Measurements from ENCODE around the gene TRHDE.

TRHDE gene

GRCh38 chr12:72272091-72272661 lies at the start of gene TRHDE:
Gene TRHDE (plus strand): TSS chr12:72272370. CDS start chr12:72272644, 274 bp downstream.
- no peak for DNase-seq (ENCODE audit: low read depth, low spot score)

- DNase-seq (ENCODE audit: low read depth, low spot score): no peak
Measured at GRCh38 chr12:72226510-72226909, 45.7 kb upstream of the TRHDE start.

GRCh38 chr12:72228424-72228823 lies 43.7 kb upstream of the TRHDE start:
- DNase-seq (ENCODE audit: low read depth, low spot score): no peak

GRCh38 chr12:72230589-72230988 lies 41.6 kb upstream of the TRHDE start:
- DNase-seq (ENCODE audit: low read depth, low spot score): peak; percentile 13

- DNase-seq (ENCODE audit: low read depth, low spot score): no peak
Measured at GRCh38 chr12:72234886-72235285, 37.3 kb upstream of the TRHDE start.

GRCh38 chr12:72236071-72236705 lies 36.0 kb upstream of the TRHDE start:
- DNase-seq (ENCODE audit: low read depth, low spot score): no peak

GRCh38 chr12:72241552-72241951 lies 30.6 kb upstream of the TRHDE start:
- DNase-seq (ENCODE audit: low read depth, low spot score): no peak

GRCh38 chr12:72242946-72243345 lies 29.2 kb upstream of the TRHDE start:
- DNase-seq (ENCODE audit: low read depth, low spot score): no peak

- DNase-seq (ENCODE audit: low read depth, low spot score): no peak
Measured at GRCh38 chr12:72246370-72246769, 25.8 kb upstream of the TRHDE start.

- DNase-seq (ENCODE audit: low read depth, low spot score): no peak
Measured at GRCh38 chr12:72250346-72250745, 21.8 kb upstream of the TRHDE start.

- DNase-seq (ENCODE audit: low read depth, low spot score): no peak
Measured at GRCh38 chr12:72256725-72257124, 15.4 kb upstream of the TRHDE start.

GRCh38 chr12:72261885-72262284 lies 10.3 kb upstream of the TRHDE start:
- DNase-seq (ENCODE audit: low read depth, low spot score): no peak

- no peak for DNase-seq (ENCODE audit: low read depth, low spot score)
Measured at GRCh38 chr12:72264548-72265175, 7.5 kb upstream of the TRHDE start.

- DNase-seq (ENCODE audit: low read depth, low spot score): no peak
Measured at GRCh38 chr12:72267974-72268373, 4.2 kb upstream of the TRHDE start.

GRCh38 chr12:72268386-72268785 lies 3.8 kb upstream of the TRHDE start:
- no peak for DNase-seq (ENCODE audit: low read depth, low spot score)

- no peak for DNase-seq (ENCODE audit: low read depth, low spot score)
Measured at GRCh38 chr12:72269491-72269890, 2.7 kb upstream of the TRHDE start.

GRCh38 chr12:72270246-72270645 lies 1.9 kb upstream of the TRHDE start:
- no peak for DNase-seq (ENCODE audit: low read depth, low spot score)

- no peak for DNase-seq (ENCODE audit: low read depth, low spot score)
Measured at GRCh38 chr12:72270961-72271360, 1.2 kb upstream of the TRHDE start.

- DNase-seq (ENCODE audit: low read depth, low spot score): no peak
Measured at GRCh38 chr12:72271451-72272090, 599 bp upstream of the TRHDE start.

GRCh38 chr12:72272731-72273498 lies 745 bp downstream of the TRHDE start:
- DNase-seq (ENCODE audit: low read depth, low spot score): no peak

- DNase-seq (ENCODE audit: low read depth, low spot score): no peak
Measured at GRCh38 chr12:72273499-72273837, 1.3 kb downstream of the TRHDE start.

GRCh38 chr12:72273851-72274351 lies 1.7 kb downstream of the TRHDE start:
- no peak for DNase-seq (ENCODE audit: low read depth, low spot score)

Data from brain pericyte (primary cell).